Right lung (tissue), 5 donors: Measurements from ENCODE around the gene SLC35E4. TPM values are rescaled to one million over a fixed set of nuclear protein-coding genes. Genes with fewer than 3 reads are reported as not detected.
"Not testable (repeated sequence)": the region's sequence is repeated elsewhere in the genome, so short reads cannot be mapped to it uniquely, and the experiment has no call there.

Experiments
- DNase-seq, 2 donors: peaks; one replicate each; pipeline ENCODE4 v3.0.0-alpha.2; 2013
- polyA plus RNA-seq, 5 donors: library from polyadenylated mRNA; unstranded; fragments of 120-200 nt; gene quantifications; one replicate each; pipeline versions ENCODE4 v1.2.1 to v1.2.3, GENCODE V29; 2013; ENCODE audit warnings: inconsistent platforms in 1 of 5, low replicate concordance in 1 of 5; ENCODE audit not compliant: insufficient read length in 5 of 5, insufficient read depth in 1 of 5

Gene SLC35E4
- polyA plus RNA-seq, 5 donors, result 1.6 to 3.8 (median 2.2) TPM

DNA sequence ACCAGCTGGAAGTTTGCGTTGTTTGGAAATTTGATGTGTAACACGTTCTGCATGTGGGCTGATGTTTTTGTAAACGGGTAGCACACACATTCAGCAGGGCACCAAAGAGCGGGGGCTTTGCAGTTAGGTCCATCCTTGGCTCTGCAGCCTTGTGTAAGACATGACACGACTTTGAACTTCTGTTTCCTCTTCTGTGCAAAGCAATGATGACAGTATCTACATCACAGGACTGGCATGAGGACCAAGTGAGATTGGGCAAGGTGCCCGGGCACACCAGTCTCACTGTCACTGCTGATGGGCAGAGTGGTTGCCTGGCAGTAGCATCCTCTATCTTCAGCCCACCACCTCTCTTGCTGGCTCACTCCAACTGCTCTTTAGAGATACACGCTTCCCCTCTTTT, 25.3 kb upstream of the SLC35E4 start:
- DNase-seq, result no peak

DNA sequence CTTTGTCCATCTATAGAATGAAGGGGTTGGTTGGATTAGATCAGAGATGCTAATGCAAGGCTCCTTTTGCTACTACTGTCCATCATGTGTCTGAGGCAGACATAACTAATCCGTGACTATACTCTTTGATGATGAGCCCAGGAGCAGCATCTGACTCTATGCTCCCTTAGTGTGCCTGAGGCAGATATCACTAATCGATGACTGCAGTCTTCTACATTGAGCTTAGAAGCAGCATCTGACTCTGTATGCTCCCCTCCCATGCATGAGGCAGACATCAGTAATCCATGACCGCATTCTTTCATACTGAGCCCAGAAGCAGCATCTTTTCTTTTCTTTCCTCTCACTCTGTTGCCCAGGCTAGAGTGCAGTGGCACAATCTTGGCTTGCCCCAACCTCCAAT, 24.4 kb upstream of the SLC35E4 start:
- DNase-seq, result no peak

DNA sequence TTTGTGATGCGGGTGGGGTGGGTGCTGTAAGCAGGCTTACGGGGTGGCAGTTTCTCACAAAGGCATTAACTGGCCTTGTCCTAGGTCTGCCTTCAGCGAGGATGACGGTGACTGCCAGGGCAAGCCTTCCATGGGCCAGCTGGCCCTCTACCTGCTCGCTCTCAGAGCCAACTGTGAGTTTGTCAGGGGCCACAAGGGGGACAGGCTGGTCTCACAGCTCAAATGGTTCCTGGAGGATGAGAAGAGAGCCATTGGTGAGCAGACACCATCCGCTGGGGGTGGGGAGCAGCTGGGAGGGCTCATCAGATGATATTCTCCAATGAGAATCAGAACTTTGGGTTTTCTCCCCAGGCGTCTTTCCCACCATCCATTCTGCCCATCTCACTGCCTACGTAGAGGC, 22.8 kb upstream of the SLC35E4 start:
- no peak for DNase-seq

DNA sequence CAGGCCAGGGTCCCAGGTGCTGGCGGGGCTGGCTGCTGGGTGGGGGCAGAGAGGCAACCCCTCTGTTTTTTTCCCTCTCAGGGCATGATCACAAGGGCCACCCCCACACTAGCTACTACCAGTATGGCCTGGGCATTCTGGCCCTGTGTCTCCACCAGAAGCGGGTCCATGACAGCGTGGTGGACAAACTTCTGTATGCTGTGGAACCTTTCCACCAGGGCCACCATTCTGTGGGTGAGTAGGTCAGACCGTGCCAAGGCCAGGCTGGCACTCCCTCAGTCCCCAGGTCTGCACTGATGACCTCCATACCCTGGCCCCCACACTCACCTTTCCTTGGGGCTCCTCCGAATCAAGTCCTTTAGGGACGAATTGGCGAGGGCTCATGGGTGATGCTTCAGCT, 21.3 kb upstream of the SLC35E4 start:
- no peak for DNase-seq

DNA sequence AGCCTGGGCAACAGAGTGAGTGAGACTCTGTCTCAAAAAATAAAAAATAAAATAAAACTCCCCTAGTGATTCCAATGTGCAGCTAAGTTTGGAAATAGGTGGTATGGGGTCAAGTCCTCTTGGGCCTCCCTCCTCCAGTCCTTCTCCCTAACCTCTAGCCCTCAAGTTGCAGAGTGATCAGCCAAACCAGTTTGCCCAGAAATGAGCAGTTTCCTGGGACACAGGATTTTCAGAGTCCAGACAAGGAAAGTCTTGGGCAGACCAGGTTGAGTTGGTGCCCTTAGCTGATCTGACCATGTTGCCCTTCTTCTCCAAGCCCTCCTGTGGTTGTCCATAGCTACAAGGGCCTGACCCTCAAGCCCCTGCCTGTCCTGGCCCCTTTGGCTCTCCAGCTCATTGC, 20.7 kb upstream of the SLC35E4 start:
- no peak for DNase-seq

DNA sequence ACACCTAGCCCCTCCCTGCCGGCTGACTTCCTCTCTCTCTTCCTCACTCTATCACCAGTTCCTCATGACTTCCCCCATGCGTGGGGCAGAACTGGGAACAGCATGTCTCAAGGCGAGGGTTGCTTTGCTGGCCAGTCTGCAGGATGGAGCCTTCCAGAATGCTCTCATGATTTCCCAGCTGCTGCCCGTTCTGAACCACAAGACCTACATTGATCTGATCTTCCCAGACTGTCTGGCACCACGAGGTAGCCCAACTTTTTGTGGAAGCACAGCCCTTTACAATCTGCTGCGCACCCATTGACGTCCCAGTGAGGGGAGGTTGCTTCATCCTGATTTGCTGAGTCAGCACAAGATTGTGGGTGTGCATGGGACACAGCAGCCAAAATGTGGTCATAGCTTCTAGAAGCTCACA, 20.0 kb upstream of the SLC35E4 start:
- DNase-seq, result no peak

DNA sequence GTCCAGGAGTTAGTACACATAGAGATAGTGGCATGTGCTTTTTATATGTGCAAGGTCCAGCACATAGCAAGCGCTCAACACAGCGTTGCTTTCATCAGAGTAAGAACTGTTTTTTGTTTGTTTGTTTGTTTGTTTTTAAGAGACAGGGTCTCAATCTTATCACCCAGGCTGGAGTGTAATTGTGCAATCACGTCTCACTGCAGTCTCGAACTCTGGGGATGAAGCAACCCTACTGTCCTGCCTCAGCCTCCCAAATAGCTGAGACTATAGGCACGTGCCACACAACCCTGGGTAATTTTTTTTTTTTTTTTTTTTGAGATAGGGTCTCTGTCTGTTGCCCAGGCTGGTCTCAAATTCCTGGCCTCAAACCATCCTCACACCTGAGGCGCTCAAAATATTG, 17.8 kb upstream of the SLC35E4 start:
- DNase-seq, result no peak

DNA sequence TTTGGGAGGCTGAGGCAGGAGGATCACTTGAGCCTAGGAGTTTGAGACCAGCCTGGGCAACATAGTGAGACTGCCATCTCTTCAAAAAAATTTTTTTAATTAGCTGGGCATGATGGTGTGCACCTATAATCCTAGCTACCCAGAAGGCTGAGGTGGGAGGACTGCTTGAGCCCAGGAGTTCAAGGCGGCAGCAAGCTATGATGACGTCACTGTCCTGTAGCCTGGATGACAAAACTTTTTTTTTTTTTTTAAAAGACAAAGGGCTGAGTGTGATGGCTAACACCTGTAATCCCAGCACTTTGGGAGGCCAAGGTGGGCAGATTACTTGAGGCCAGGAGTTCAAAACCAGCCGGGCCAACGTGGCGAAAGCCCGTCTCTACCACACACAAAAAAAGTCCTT, 15.7 kb upstream of the SLC35E4 start:
- not testable (repeated sequence) for DNase-seq

DNA sequence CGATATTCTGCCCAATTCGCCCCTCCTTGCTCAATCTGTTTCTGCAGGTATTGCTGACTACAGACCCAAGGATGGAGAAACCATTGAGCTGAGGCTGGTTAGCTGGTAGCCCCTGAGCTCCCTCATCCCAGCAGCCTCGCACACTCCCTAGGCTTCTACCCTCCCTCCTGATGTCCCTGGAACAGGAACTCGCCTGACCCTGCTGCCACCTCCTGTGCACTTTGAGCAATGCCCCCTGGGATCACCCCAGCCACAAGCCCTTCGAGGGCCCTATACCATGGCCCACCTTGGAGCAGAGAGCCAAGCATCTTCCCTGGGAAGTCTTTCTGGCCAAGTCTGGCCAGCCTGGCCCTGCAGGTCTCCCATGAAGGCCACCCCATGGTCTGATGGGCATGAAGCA, 9.2 kb upstream of the SLC35E4 start:
- no peak for DNase-seq

DNA sequence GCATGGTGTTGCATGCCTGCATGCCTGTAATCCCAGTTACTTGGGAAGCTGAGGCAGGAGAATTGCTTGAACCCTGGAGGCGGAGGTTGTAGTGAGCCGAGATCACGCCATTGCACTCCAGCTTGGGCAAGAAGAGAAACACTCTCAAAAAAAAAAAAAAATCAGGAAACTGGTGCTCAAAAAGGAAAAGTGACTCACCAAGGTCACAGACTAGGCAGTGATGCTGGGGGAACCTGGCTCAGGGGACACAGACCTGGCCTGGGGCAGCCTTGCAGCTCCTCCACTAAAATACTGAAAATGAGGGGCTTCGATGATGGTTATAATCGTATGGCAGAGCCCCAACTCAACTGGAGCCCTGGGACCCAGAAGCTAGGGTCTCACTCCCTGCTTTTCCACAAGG, 8.1 kb upstream of the SLC35E4 start:
- no peak for DNase-seq

DNA sequence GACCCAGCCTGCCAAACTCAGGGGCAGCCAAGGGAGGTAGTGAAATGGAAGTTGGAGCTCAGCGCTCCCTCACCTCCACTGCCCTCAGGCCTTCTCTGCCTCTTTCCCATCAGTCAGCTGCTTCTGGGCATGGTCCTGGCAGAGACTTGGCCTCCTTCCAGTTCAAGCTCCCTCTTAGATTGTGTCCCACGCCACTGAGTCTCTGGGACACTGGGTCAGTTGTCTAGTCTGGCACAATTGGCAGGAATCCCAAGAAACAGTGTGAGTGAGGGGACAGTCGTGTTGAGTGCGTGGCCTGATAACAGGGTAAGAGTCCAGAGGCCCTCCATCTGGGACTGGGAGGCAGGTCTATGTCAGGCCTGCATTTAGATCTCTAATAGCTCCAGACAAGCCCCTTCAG, 7.1 kb upstream of the SLC35E4 start:
- DNase-seq, result no peak

DNA sequence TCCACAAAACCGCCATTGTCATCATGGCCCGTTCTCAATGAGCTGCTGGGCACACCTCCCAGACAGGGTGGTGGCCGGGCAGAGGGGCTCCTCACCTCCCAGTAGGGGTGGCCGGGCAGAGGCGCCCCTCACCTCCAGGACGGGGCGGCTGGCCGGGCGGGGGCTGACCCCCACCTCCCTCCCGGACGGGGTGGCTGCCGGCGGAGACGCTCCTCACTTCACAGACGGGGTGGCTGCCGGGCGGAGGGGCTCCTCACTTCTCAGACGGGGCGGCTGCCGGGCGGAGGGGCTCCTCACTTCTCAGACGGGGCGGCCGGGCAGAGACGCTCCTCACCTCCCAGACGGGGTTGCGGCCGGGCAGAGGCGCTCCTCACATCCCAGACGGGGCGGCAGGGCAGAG, 4.1 kb upstream of the SLC35E4 start:
- not testable (repeated sequence) for DNase-seq

DNA sequence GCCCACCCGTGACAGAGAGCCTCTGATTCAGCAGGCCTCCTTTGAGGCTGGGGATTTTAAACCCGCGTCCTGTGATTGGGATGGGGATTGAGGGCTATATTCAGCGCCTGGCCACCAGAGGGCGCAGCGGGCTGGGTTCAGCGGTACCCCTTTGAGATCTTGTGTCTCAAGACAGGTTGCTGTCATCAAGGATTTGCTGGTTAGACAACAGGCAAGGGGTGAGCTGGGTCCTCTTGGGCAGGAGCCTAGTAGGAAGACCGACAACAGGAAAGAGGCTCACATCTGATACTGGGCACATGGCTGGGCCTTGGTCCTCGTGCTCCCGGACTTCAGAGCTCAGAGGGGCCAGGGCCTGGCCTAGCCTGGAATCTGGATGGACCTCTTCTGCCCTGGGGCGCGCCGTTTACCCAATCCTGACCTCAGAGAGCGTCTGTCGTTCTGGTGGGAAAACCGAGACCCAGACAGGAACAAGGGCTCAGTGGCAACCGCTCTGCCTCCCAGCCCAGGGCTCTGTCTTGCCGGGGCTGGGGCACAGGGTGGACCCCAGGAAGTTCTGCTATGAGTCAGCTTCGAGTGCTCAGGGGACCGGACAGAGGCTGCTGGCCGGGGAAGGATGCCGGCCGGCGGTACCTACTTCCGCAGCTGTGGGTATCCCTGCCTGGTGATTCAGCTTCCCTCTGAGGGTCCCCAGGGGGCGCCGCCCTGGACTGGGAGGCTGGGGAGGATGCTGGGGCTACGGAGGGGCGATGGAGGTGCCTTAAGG, 929 bp upstream of the SLC35E4 start:
- DNase-seq, result peak; percentile 72 to 80

DNA sequence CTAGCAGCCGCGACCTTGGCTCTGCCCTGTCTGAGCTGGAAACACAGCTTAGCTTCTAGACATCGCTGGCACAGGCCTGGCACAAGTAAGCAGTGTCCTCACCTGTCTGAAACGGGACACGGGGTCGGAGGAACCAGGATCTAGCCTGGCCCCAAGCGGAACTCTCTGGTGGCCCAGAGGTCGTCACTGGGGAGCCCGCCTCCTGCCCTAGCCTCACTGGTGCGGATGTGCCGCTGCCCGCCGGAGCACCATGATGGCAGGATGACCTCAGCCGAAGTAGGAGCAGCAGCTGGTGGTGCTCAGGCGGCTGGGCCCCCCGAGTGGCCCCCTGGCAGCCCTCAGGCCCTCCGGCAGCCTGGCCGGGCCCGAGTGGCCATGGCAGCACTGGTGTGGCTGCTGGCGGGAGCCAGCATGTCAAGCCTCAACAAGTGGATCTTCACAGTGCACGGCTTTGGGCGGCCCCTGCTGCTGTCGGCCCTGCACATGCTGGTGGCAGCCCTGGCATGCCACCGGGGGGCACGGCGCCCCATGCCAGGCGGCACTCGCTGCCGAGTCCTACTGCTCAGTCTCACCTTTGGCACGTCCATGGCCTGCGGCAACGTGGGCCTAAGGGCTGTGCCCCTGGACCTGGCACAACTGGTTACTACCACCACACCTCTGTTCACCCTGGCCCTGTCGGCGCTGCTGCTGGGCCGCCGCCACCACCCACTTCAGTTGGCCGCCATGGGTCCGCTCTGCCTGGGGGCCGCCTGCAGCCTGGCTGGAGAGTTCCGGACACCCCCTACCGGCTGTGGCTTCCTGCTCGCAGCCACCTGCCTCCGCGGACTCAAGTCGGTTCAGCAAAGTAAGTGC, 871 bp downstream of the SLC35E4 start:
- peak in 1 of 2 donors; percentile 10 for DNase-seq

DNA sequence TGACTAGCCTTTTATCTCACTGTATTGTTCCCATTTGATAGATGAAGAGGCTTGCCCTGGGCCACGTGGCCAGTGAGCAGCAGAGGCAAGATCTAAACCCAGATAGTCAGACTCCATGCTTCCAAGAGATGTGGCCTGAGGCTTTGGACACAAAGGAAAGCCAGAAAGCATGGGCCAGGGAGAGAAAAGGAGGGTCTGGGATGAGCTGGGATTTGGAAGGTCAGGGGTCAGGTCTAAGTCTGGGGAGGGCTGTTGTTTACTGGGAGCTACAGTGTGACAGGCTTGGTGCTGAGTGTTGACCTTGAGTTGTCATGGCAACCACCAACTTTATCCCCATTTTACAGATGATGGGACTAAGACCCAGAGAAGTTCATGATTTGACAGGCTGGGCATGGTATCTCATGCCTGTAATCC, 2.1 kb downstream of the SLC35E4 start:
- DNase-seq, result no peak

DNA sequence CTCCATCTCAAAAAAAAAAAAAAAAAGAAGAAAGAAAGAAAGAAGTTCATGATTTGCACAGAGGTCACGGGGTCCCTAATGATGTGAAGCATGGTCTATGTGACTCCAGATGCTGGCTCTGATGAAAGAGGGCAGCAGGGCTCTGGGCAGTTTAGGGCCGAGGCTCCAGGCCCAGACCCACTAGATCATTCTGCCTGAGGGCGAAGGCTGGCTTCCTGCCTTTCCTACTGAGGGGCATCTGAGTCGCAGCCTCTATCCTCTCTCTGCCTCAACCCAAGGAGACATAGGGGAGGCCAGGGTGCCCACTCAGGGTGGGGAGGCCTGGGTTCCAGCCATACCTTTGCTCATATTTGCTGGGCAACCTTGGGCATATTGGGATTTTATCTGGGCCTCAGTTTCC, 4.8 kb downstream of the SLC35E4 start:
- no peak for DNase-seq

DNA sequence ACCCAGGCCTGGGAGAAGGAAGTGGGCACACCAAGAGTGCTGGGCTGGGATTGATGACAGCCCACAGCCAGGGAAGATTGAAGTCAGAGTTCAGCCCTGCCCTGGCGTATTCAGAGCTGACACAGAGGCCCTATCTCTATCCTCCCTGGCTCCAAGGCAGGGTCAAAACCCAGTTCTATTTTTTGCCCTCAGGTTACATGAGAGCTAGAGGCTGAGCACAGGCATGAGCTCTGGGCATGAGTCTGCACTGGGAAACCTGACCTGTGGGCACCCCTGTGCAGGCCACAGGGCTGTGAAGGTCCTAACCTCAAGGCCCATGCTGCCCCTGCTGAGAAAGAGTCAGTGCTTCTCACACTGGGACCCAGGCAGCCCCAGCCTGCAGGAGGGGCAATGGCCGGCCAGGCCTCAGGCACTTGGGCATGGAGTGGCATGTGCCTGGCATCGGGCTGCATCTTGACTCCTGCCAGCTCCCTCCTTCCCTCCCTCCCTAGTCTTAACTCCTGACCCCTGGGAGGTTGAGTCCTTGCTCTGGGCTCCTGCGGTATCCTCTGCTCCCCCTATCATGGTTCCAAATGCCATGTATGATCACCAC, 5.4 kb downstream of the SLC35E4 start:
- DNase-seq, result no peak

DNA sequence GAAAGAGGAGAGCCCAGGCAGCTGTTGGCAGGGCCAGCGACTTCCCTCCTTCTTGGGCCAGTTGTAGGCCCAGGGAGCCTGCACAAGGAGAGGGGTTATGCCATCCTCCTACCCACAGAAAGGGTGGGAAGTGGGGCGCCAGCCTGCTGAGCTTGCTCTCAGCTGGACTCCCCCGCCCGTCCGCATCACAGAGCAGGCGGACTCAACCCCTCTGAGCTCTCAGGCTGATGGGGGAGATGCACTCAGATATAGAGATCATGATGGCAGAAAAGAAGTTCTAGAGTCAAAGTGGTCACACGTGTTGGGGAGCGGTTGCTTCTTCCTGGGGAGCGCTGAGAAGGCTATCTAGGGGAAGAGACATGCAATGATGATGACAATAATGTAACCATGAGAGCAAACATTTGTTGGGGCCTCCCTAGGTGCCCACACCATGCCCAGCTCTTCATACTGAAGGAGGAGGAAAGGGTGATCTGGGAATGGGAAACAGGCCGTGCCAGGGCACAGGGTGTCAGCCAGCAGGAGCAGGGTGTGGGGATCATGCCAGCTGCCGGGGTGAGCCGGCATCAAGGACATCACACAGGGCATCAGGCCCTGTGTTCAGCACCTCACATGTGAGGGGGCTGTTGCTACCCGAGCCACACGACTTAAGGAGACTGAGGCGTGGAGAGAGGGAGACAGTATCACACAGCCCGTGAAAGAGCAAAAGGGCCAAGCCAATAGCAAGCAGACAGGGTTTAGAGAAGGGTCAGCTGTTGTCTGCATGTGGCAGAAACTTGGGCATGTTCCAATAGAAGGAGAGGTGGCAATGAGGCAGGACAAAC, 7.7 kb downstream of the SLC35E4 start:
- no peak for DNase-seq

DNA sequence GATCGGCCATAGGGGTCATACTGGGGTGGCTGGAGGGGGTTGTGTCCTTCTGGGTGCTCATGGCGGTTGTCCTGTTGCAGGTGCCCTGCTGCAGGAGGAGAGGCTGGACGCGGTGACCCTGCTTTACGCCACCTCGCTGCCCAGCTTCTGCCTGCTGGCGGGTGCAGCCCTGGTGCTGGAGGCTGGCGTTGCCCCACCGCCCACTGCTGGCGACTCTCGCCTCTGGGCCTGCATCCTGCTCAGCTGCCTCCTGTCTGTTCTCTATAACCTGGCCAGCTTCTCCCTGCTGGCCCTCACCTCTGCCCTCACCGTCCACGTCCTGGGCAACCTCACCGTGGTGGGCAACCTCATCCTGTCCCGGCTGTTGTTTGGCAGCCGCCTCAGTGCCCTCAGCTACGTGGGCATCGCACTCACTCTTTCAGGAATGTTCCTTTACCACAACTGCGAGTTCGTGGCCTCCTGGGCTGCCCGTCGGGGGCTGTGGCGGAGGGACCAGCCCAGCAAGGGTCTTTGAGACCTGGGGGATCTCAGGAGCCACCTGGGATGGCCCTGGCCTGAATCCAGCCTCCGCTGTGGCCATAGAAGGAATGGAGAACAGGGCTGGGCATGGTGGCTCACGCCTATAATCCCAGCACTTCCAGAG, 11.1 kb downstream of the SLC35E4 start:
- DNase-seq, result no peak

DNA sequence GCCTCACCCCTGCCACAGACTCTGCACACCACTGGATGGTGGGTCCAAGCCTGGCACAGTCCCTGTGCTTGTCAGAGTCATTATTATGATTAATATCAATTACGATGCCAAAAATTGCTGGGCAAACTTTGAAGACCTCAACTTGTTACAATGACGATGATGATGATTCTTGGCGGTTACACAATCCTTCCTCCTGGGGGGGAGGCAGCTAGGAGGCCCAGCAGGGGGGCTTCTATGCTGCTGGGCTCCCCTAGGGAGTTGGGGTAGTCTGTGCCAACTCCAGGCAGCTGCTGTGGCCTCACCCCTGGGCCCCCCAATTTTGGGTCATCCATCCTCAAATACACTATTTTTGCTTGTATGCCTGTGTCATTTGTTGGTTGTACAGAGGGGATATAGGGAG, 12.0 kb downstream of the SLC35E4 start:
- no peak for DNase-seq

DNA sequence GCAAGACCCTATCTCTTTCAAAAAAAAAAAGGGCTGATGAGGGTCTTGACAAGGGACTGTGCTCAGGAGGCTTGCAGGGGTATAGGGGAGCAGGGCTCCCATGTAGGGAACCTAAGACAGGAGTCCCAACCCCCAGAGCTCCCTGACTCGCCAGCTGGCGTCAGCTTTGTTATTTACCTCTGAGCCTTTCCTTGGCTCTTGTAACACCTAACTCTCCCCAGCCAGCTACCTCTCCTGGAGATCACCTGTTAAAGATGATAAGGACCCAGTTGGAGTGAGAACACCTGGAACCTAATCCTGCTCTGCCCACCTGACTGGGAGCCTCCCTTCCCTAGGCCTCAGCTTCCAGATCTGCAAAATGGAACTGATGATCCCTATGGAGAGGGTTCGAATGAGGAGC, 13.2 kb downstream of the SLC35E4 start:
- no peak for DNase-seq
